ENCODE results near the gene SMG5. TPM values are rescaled to one million over a fixed set of nuclear protein-coding genes. Genes with fewer than 3 reads are reported as not detected.
A peak's percentile ranks its signal among the peaks of the same experiment; 100 is the strongest.
"Not testable (repeated sequence)": the region's sequence is repeated elsewhere in the genome, so short reads cannot be mapped to it uniquely, and the experiment has no call there.

SMG5 gene
- total RNA-seq, 1 donor from 2014 or later = 45.9 TPM

DNA sequence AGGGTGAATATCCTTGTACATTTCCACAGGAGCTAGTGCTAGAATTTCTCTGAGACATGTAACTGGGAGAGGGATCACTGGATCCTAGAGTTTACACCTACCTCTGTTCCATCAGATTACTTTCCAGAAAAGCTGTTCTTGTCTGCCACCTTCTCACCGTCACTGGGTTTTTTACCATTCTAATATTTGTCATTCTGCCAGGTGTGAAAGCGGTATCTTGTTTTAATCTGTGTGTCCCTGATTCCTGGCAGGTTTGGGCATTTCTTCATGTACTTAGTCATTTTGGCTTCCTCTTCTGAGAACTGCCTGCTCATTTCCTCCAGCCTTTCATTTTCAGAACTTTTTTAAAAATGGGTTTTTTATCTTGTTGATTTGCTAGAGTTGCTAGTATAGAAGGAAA lies 64.8 kb downstream of the SMG5 start:
- no peak for DNase-seq (ENCODE audit: low spot score)
- Mint-ChIP-seq H3K4me3 (no peak overlapping the region), H3K4me1 (peaks cover 9% of the 10 kb centered on the region), H3K36me3 (peaks cover 18% of the 10 kb centered on the region), H3K27ac (peak overlapping the region; percentile 26), H3K27me3 (ENCODE audit: insufficient read depth, low read depth) (no peaks in the 10 kb centered on the region), H3K9me3 (no peaks in the 10 kb centered on the region)
- Histone ChIP-seq H2AFZ (replicated peaks) (no peak overlapping the region), H3K27me3 (no peaks in the 10 kb centered on the region), H3K36me3 (no peaks in the 10 kb centered on the region), H3F3A (ENCODE audit: low read depth) (peaks cover 6% of the 10 kb centered on the region), H4K20me1 (ENCODE audit: low read depth) (peaks cover 9% of the 10 kb centered on the region), H3K79me2 (ENCODE audit: low read depth) (peaks cover 57% of the 10 kb centered on the region), H3K27ac (no peak overlapping the region), H3K4me2 (no peak overlapping the region), H3K4me1 (peaks cover 7% of the 10 kb centered on the region), H3K4me3 (no peak overlapping the region), H3K9ac (no peak overlapping the region), H3K9me3 (ENCODE audit: low read depth) (no peaks in the 10 kb centered on the region)
- no peak for TF ChIP-seq EZH2 (IDR thresholded peaks at IDR 0.05)
- TF ChIP-seq EZH2phosphoT487 (IDR thresholded peaks at IDR 0.05) = no peak
- TF ChIP-seq, protein P1, sequence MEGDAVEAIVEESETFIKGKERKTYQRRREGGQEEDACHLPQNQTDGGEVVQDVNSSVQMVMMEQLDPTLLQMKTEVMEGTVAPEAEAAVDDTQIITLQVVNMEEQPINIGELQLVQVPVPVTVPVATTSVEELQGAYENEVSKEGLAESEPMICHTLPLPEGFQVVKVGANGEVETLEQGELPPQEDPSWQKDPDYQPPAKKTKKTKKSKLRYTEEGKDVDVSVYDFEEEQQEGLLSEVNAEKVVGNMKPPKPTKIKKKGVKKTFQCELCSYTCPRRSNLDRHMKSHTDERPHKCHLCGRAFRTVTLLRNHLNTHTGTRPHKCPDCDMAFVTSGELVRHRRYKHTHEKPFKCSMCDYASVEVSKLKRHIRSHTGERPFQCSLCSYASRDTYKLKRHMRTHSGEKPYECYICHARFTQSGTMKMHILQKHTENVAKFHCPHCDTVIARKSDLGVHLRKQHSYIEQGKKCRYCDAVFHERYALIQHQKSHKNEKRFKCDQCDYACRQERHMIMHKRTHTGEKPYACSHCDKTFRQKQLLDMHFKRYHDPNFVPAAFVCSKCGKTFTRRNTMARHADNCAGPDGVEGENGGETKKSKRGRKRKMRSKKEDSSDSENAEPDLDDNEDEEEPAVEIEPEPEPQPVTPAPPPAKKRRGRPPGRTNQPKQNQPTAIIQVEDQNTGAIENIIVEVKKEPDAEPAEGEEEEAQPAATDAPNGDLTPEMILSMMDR (IDR thresholded peaks at IDR 0.05) = no peak

DNA sequence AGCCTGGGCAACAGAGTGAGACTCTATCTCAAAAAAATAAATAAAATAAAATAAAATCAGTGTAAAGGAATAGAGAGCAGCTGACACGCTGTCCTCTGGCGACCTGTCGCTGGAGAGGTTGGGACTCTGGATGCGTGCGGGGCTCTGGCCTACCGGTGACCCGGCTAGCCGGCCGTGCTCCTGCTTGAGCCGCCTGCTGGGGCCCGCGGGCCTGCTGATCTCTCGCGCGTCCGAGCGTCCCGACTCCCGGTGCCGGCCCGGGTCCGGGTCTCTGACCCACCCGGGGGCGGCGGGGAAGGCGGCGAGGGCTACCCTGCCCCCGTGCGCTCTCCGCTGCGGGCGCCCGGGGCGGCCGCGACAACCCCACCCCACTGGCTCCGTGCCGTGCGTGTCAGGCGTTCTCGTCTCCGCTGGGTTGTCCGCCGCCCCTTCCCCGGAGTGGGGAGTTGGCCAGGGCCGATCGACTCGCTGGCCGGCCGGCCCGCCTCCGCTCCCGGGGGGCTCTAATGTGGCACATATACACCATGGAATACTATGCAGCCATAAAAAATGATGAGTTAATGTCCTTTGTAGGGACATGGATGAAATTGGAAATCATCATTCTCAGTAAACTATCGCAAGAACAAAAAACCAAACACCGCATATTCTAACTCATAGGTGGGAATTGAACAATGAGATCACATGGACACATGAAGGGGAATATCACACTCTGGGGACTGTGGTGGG lies 66.1 kb downstream of the SMG5 start:
- not testable (repeated sequence) for H3K27ac Mint-ChIP-seq; DNase-seq (ENCODE audit: low spot score); H3K27me3 Mint-ChIP-seq (ENCODE audit: insufficient read depth, low read depth); H4K20me1 ChIP-seq (ENCODE audit: low read depth); H3K4me2 ChIP-seq; H3K27ac ChIP-seq; H2AFZ ChIP-seq (replicated peaks); H3K4me3 Mint-ChIP-seq; H3K4me3 ChIP-seq; H3K9me3 Mint-ChIP-seq; H3F3A ChIP-seq (ENCODE audit: low read depth); H3K9me3 ChIP-seq (ENCODE audit: low read depth); H3K9ac ChIP-seq; H3K36me3 ChIP-seq; H3K27me3 ChIP-seq
- peaks cover 10% of the 10 kb centered on the region for H3K4me1 ChIP-seq
- H3K36me3 Mint-ChIP-seq = peaks cover 15% of the 10 kb centered on the region
- H3K4me1 Mint-ChIP-seq = peaks cover 12% of the 10 kb centered on the region
- H3K79me2 ChIP-seq (ENCODE audit: low read depth) = peaks cover 57% of the 10 kb centered on the region

DNA sequence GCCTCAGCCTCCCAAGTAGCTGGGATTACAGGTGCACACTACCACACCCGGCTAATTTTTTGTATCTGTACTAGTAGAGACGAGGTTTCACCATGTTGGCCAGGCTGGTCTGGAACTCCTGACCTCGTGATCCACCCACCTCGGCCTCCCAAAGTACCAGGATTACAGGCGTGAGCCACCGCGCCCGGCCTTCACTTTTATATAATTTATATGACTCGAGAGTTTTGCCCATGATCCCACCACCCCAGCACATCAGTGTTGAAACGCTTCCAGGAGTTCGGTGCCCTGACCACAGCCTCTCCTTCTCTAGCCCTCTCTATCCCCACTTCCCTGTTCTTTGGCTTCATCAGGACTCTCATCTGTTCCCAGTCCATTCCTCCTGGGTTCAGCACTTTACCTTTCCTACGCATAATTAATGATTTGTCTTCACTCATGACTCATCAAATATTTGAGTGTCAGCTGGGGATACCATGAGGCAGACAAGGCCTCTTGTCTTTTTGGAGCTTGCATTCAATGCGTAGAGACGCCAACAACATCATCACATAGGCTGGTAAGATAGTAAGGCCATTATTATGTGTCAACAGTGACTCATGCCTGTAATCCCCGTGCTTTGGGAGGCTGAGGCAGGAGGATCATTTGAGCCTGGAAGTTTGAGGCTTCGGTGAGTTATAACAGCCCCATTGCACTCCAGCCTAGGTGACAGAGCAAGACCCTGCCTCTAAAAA lies 68.4 kb downstream of the SMG5 start:
- peak overlapping the region; percentile 82 for H3K4me3 ChIP-seq
- peak overlapping the region; percentile 93 for H3K4me2 ChIP-seq
- no peaks in the 10 kb centered on the region for H3K36me3 ChIP-seq
- H3K4me3 Mint-ChIP-seq = peak overlapping the region; percentile 94
- H3K27me3 ChIP-seq = no peaks in the 10 kb centered on the region
- no peak overlapping the region for H2AFZ ChIP-seq (replicated peaks)
- no peak overlapping the region for H3K27ac ChIP-seq
- H3K9me3 ChIP-seq (ENCODE audit: low read depth) = no peaks in the 10 kb centered on the region
- H4K20me1 ChIP-seq (ENCODE audit: low read depth) = peaks cover 9% of the 10 kb centered on the region
- peaks cover 2% of the 10 kb centered on the region for H3K27me3 Mint-ChIP-seq (ENCODE audit: insufficient read depth, low read depth)
- peaks cover 6% of the 10 kb centered on the region for H3K36me3 Mint-ChIP-seq
- TF ChIP-seq EZH2phosphoT487 (IDR thresholded peaks at IDR 0.05) (no peak), EZH2 (IDR thresholded peaks at IDR 0.05) (no peak)
- TF ChIP-seq, protein P1 (IDR thresholded peaks at IDR 0.05) = no peak
- peak overlapping the region; percentile 92 for H3K9ac ChIP-seq
- H3K4me1 Mint-ChIP-seq = peaks cover 12% of the 10 kb centered on the region
- peaks cover 6% of the 10 kb centered on the region for H3F3A ChIP-seq (ENCODE audit: low read depth)
- no peaks in the 10 kb centered on the region for H3K9me3 Mint-ChIP-seq
- peaks cover 10% of the 10 kb centered on the region for H3K4me1 ChIP-seq
- peaks cover 51% of the 10 kb centered on the region for H3K79me2 ChIP-seq (ENCODE audit: low read depth)
- H3K27ac Mint-ChIP-seq = no peak overlapping the region
- no peak for DNase-seq (ENCODE audit: low spot score)

DNA sequence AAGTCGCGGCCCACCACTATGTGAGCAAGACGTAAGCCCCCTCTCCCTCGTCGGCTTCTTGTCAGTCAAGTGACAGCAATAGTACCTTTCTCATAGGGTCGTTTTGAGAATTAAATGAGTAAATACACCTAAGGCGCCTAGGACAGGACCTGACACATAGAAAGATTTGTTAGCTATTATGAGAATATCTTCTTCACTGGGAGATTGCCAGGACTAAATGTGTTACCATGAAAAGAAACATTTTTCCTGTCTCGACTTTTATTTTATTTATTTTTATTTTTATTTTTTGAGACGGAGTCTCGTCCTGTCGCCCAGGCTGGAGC lies 69.0 kb downstream of the SMG5 start:
- DNase-seq (ENCODE audit: low spot score) = no peak
- H2AFZ ChIP-seq (replicated peaks) = peak overlapping the region; percentile 98
- TF ChIP-seq EZH2phosphoT487 (IDR thresholded peaks at IDR 0.05) (no peak), EZH2 (IDR thresholded peaks at IDR 0.05) (no peak)
- TF ChIP-seq, protein P1 (IDR thresholded peaks at IDR 0.05) = no peak

More for the DNA sequence above, 69.0 kb downstream of the SMG5 start:
- peak overlapping the region; percentile 94 for H3K4me3 Mint-ChIP-seq
- peaks cover 6% of the 10 kb centered on the region for H3K36me3 Mint-ChIP-seq
- Histone ChIP-seq H3K27me3 (no peaks in the 10 kb centered on the region), H3K36me3 (no peaks in the 10 kb centered on the region), H3K9ac (peak overlapping the region; percentile 92), H4K20me1 (ENCODE audit: low read depth) (peaks cover 9% of the 10 kb centered on the region), H3K4me2 (peak overlapping the region; percentile 93), H3K9me3 (ENCODE audit: low read depth) (no peaks in the 10 kb centered on the region), H3K79me2 (ENCODE audit: low read depth) (peaks cover 46% of the 10 kb centered on the region), H3K4me1 (peaks cover 10% of the 10 kb centered on the region), H3F3A (ENCODE audit: low read depth) (peaks cover 6% of the 10 kb centered on the region), H3K4me3 (peak overlapping the region; percentile 82), H3K27ac (peak overlapping the region; percentile 97)
- H3K9me3 Mint-ChIP-seq = no peaks in the 10 kb centered on the region
- peak overlapping the region; percentile 98 for H3K27ac Mint-ChIP-seq
- H3K4me1 Mint-ChIP-seq = peaks cover 12% of the 10 kb centered on the region
- peaks cover 2% of the 10 kb centered on the region for H3K27me3 Mint-ChIP-seq (ENCODE audit: insufficient read depth, low read depth)

Data from neural progenitor cell (in vitro differentiated cells).